Fibroblast of peridontal ligament (primary cell): ENCODE measurements around the gene ATG9A.

ENCODE experiments used
- DNase-seq: peaks from one replicate; pipeline ENCODE4 v3.0.0-alpha.2; 2010; ENCODE audit errors: extremely low read depth

Gene ATG9A

GRCh38 chr2:219252570-219252899, 23.1 kb upstream of the ATG9A start:
- DNase-seq = no peak

- no peak for DNase-seq
Measured at GRCh38 chr2:219252084-219252483, 22.6 kb upstream of the ATG9A start.

DNA sequence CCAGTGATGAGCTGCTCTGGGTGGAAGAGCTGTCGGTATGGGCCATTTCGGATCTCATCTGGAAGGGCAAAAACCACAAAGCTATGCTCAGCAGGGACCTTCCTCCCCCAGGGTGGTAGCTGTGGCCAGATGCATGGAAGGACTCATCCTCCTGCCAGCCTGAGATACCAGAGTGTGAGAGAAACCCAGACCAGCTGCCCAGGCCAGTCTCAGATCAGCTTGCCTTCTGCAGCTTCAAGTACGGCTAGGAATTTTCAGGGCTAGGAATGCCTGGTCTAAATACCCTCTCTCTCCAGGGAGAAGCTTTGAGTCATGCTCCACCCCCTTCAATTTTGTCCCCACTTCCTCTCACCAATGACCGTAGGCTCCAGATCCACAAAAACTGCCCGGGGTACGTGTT, 22.2 kb upstream of the ATG9A start:
- peak; percentile 59 for DNase-seq

- DNase-seq = no peak
Measured at GRCh38 chr2:219250049-219250781, 20.8 kb upstream of the ATG9A start.

- peak; percentile 81 for DNase-seq
Measured at GRCh38 chr2:219249203-219249980, 20.0 kb upstream of the ATG9A start.

GRCh38 chr2:219248845-219249202, 19.4 kb upstream of the ATG9A start:
- DNase-seq = no peak

DNA sequence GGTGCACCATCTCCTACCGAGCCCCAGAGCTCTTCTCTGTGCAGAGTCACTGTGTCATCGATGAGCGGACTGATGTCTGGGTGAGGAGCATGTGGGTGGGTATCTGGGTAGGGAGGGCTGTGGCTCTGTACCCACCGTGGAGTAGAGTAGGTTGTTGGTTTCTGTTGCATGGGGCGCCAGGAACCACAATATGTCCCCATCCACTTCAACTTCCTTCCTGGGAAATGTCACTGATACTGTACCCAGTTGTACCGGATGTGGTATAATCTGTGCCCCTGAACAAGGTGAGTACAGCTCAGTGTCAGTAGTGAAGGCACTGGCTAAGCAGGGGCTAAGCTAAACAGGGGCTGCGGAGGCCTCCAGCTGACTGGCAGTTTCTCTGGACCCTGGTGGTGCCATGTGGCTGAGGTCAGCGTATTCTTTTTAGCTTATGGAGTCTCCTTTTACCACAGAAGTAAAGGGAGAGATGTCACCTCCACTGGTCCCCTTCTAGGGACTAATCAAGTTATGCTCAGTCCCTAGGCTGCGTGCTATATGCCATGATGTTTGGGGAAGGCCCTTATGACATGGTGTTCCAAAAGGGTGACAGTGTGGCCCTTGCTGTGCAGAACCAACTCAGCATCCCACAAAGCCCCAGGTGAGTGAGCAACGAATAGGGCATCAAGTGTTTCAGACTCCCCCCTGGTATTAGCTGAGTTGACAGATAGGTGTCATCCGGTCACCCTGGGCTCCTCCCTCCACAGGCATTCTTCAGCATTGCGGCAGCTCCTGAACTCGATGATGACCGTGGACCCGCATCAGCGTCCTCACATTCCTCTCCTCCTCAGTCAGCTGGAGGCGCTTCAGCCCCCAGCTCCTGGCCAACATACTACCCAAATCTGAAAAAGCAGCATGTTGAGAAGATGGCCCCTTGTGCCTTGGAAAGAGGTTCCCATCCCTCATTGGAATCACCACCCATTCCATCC, 18.5 kb upstream of the ATG9A start:
- DNase-seq = no peak

DNA sequence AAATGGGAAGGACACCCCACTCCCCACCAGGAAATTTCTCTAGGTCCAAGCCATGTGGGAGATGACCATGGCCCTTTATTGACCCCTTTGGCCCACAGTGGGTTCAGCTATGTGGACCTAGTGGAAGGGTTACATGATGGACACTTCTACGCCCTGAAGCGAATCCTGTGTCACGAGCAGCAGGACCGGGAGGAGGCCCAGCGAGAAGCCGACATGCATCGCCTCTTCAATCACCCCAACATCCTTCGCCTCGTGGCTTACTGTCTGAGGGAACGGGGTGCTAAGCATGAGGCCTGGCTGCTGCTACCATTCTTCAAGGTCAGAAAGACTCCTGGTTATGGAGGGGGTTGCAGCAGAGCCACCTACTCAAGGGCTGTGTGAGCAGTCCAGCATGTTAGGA, 17.1 kb upstream of the ATG9A start:
- no peak for DNase-seq

DNA sequence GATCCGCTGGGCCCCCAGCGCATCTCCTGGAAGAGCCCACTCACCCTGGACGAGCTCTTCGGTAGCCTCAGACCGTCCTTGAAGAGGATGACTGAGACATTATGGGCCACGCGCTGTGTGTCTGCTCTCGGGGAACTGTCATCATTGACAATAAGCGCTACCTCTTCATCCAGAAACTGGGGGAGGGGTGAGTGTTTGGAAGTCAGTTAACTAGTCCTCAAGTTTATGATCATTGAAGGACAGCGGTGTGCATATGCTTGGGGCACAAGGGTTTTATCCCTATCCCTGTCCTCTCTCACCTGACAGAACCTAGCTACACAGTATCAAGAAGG, 16.4 kb upstream of the ATG9A start:
- no peak for DNase-seq

- peak; percentile 93 for DNase-seq
Measured at GRCh38 chr2:219245148-219245898, 15.9 kb upstream of the ATG9A start, which contains the start of the genes GLB1L and STK16. Gene GLB1L, minus strand, starts transcription at chr2:219245444. Its CDS starts 1,871 bp downstream, at chr2:219243573. Gene STK16, plus strand, starts transcription at chr2:219245479. Its CDS starts 521 bp downstream, at chr2:219246000.

- no peak for DNase-seq
Measured at GRCh38 chr2:219244789-219245147, 15.3 kb upstream of the ATG9A start.

DNA sequence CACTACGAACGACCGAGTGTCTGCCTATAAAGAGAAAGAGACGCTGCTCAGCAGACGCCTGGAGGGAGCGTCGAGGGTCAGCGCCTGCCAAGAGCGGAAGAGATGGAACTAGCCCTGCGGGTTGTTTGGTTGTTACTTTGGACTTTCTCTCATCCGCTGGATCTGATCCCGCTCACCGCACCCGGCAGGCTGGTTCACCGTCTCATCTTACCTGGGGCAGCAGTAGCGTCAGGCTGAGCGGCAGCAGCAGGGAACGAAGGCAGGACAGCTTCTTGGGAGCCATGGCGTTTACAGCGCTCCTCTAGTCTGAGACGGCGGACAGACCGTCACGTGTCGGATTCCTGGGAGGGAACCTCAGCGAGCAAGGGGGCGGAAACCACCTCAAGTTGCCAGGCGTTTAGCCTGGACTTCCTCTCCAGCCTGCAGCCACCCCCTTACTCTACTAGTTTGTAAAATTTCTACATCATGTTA, 13.9 kb upstream of the ATG9A start:
- no peak for DNase-seq

DNA sequence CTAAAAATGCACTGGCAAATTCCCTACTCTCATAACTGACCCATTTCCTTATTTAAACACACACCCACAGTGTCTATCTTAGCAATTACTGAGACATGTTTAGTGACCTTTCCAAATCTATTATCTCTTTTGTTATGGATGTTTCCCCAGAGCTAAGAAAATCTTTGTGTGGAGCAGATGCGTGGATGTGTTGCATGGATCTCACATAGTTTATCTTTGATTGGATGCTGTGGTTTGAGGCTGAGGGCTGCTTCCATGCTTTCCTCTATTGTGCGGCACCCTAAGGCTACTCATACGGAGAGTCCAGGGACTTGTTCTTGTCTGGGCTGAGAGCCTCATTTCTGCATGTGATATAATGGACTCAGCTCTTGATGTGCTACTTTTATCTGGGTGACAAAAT, 4.9 kb upstream of the ATG9A start:
- no peak for DNase-seq

GRCh38 chr2:219230059-219230540, 664 bp upstream of the ATG9A start:
- no peak for DNase-seq

DNA sequence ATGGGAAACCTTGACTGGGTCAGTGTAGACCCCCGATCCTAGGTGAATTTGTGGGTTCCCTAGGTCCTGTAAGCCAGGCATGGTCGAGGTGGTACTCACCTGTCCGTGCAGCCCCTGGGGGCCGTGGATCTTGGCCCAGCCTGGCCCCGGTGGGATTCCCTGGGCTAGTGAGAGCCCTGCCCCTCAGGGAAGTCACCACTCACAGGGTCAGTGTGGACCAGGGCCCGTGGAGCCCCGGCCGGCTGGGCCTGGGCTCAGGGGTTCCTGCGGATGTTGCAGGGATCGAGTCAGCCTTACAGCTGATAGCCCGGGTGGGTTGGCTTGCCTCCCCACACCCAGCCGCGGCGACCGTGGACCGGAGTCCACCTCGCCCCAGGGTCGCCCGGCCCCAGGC, 528 bp downstream of the ATG9A start:
- no peak for DNase-seq

DNA sequence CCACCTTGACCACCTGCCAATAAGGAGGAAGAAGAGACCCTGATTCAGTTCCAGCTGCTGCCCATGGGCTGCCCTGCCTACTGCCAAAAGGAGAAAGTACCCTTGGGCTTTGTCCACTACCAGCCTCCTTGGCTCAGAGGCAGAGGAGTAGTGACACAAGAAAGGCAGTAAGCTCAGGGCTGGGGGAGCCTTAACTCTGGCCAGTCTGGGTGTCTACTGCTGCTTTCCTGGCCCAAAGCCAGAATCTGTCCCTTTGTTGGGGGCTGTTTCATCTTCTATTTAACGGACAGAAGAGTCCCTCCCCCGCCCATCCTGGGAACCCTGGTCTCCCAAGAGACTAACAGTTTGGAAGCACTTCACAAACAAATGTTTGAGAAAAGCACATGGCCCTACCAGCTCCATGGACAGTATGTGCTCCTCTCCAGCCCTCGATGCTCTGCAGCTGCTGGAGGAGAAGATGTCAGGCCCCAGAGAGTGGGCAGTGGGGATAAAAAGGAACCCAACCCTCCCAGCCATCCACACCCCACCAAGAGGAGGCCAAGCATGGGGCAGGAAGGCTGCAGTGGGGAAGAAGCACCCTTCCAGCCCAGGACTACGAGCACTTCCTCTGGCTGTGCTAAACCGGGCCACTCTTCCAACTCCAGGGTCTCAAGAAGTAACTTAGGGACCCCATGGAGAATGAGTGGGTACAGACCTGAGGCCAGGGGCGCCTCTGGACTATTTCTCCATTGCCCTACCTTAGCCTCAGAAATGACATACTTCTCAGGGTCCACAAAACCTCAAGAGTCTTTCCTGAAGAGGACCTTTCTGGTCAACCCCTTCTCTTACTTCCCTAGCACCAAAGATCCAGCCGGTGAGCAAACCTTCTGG, 1.2 kb downstream of the ATG9A start:
- DNase-seq = no peak

GRCh38 chr2:219225350-219225749, 4.1 kb downstream of the ATG9A start:
- no peak for DNase-seq

DNA sequence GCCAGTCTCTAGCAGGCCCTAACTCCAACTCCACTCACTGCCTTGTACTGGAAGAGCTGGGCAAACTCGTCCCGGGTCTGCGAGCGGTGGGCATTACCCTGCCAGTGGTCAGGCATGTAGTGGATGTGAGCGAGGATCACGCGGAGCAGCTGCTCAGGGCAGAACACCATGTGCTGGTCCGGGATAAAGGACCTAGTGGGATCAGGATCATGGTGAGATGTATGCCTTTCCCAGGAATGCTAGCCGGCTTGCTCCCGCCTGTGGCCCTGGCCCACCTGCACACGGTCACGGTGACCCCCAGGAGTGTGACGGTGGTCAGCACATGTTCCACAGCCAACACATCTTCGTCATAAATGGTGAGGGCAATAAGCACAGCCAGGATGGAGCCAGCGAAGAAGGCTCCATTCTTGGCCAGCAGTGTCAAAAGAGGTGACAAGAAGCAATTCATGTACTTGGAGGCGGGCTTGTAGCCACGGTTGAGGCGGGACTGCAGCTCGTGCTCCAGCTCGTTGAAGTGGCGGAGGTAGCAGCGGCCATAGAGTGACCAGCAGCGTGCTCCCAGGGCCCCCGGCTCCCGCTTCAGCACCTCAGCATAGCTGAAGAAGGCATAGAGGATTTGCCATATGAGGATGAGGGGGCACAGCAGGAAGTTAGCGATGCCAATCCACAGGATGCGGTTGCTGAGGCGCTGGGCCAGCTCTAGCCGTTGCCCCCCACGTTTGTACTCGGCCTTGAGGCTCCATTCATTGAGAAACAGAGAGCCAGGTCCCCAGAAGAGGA, 5.4 kb downstream of the ATG9A start:
- no peak for DNase-seq

DNA sequence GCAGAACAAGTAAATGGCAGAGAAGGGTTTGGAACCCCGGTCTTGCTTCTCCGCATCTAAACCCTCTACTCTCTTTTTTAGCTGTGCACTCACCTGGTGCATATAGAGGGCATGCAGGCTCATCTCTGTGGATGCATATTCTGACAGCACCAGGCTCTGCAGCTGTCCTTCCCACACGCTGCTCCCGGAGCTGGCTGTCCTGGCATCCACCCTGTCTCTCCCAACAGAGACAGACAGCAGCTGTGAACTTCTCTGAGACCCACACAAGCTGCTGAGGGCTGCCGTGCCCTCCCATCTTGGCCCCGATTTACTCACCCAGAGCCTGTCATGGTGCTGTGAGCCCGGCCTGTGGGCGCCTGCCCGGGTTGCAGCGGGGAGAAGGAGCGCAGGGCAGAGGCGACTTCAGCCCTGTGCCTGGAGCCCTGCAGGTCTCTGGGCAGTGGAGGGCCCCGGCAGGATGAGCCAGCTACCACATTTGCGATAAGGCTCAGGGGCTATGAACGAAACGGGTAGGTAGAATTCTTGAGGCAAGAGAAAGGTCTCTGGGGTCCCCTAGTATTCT, 7.4 kb downstream of the ATG9A start:
- no peak for DNase-seq
